ENCODE measurements around the gene TRUB1. TPM values are rescaled to one million over a fixed set of nuclear protein-coding genes. Genes with fewer than 3 reads are reported as not detected.
A peak's percentile ranks its signal among the peaks of the same experiment; 100 is the strongest.

The TRUB1 gene
- total and polyA plus RNA-seq, 2 experiments from 2014 or later = 17.4 to 19.6 TPM

DNA sequence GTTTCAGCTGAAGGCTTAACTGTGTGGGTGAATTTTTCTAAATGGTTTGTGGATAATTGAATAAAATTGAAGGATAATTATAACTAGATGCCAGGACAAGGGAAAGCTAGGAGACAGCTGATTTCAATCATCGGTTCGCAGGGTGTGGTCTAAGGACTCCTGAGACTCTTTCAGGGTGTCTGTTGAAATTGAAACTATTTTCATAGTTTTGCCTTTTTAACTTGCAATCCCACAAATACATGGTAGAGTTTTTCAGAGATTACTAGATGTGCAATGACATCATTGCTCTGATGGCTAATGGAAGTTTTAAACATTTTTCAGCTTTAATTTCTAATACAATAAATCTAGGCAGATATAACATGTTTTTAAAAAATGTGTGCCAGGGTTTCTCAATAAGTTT lies 18.5 kb downstream of the TRUB1 start:
- no peak overlapping the region for H3K4me2 ChIP-seq (ENCODE audit: unreplicated experiment)
- H4K20me1 ChIP-seq (ENCODE audit: insufficient read depth) = peaks cover 6% of the 10 kb centered on the region; the same call in 1 of the 2 replicates
- DNase-seq = peak; percentile 22
- TF ChIP-seq EZH2phosphoT487 (IDR thresholded peaks at IDR 0.05; ENCODE audit: insufficient read depth, low read depth) (no peak), EZH2 (IDR thresholded peaks at IDR 0.05; ENCODE audit: insufficient read depth, poor library complexity, severe bottlenecking) (no peak)
- no peaks in the 10 kb centered on the region for H3F3A ChIP-seq (ENCODE audit: insufficient read depth)
- no peak overlapping the region for H3K9ac ChIP-seq
- in situ Hi-C loops (cut with MboI) = no loop called here
- no peak overlapping the region for H2AFZ ChIP-seq
- no peak overlapping the region for H3K27ac ChIP-seq
- peaks cover 15% of the 10 kb centered on the region for H3K36me3 ChIP-seq (ENCODE audit: low read depth)
- 18 to 22% methylated on average over 2 of the region's 2 CpGs for WGBS, 2 experiments (ENCODE audit: low coverage in 1 of 2, low lambda C conversion rate in 2 of 2, missing lambda C conversion rate in 2 of 2)
- no peaks in the 10 kb centered on the region for H3K9me3 ChIP-seq (ENCODE audit: low read depth)
- H3K79me2 ChIP-seq (ENCODE audit: insufficient read depth) = peaks cover 24% of the 10 kb centered on the region; the same call in 1 of the 2 replicates
- peaks cover 5% of the 10 kb centered on the region; the same call in 1 of the 2 replicates for H3K4me1 ChIP-seq (ENCODE audit: insufficient read depth)
- no peaks in the 10 kb centered on the region for H3K27me3 ChIP-seq (replicated peaks; ENCODE audit: insufficient read depth)
- H3K4me3 ChIP-seq = no peak overlapping the region
- H3K9me2 ChIP-seq (ENCODE audit: insufficient read depth) = no peaks in the 10 kb centered on the region

DNA sequence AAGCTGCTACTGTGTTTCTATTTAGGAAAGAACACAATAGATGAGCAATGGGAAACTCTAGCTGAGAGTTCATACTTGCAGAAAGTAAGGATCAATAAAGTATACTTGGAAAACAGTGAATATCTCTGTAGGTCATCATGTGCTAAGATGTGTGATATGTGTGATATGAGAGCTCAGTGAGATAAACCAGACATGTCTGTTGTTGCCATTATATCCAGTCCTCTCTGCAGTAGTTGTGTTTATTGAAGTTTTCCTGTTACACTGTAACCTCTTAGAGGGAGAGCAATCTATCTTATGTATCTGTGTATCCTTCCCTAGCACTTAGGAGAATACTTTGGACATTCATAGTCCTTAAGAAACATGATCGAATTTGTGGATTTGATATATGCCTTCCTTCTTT lies 19.1 kb downstream of the TRUB1 start:
- Histone ChIP-seq H3K27ac (no peak overlapping the region), H2AFZ (no peak overlapping the region), H3K4me1 (ENCODE audit: insufficient read depth) (peaks cover 5% of the 10 kb centered on the region; the same call in 1 of the 2 replicates), H3K9me2 (ENCODE audit: insufficient read depth) (no peaks in the 10 kb centered on the region), H3K36me3 (ENCODE audit: low read depth) (peaks cover 15% of the 10 kb centered on the region), H3K79me2 (ENCODE audit: insufficient read depth) (peaks cover 23% of the 10 kb centered on the region; the same call in 1 of the 2 replicates), H3K4me2 (ENCODE audit: unreplicated experiment) (no peak overlapping the region), H4K20me1 (ENCODE audit: insufficient read depth) (peaks cover 6% of the 10 kb centered on the region; the same call in 1 of the 2 replicates), H3K9me3 (ENCODE audit: low read depth) (no peaks in the 10 kb centered on the region), H3K27me3 (replicated peaks; ENCODE audit: insufficient read depth) (no peaks in the 10 kb centered on the region), H3K9ac (no peak overlapping the region), H3K4me3 (no peak overlapping the region), H3F3A (ENCODE audit: insufficient read depth) (no peaks in the 10 kb centered on the region)
- in situ Hi-C loops (cut with MboI) = no loop called here
- no peak for DNase-seq
- TF ChIP-seq EZH2phosphoT487 (IDR thresholded peaks at IDR 0.05; ENCODE audit: insufficient read depth, low read depth) (no peak), EZH2 (IDR thresholded peaks at IDR 0.05; ENCODE audit: insufficient read depth, poor library complexity, severe bottlenecking) (no peak)
- WGBS, 2 experiments (ENCODE audit: low coverage in 1 of 2, low lambda C conversion rate in 2 of 2, missing lambda C conversion rate in 2 of 2) = 88 to 100% methylated on average over 1 of the region's 1 CpG

DNA sequence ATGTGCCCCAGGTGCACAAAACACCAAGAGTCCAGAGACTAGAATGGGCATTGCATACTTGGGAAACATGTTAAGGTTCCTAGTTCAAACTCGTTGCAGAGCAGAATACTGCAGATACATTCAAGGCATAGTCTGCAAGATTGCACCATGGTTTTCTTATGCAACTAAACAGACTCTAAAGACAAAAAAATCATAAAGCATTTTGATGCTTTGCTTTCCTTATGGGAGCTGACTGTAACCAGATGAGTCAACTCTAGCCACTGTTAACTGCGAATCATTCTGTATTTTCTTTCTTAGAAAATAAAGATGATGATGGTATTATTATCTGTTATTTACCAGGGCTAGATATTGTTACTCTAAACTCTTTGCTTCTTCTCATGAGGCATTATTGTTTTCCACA lies 19.7 kb downstream of the TRUB1 start:
- H3K4me3 ChIP-seq = no peak overlapping the region
- no peaks in the 10 kb centered on the region for H3K9me2 ChIP-seq (ENCODE audit: insufficient read depth)
- peaks cover 5% of the 10 kb centered on the region; the same call in 1 of the 2 replicates for H3K4me1 ChIP-seq (ENCODE audit: insufficient read depth)
- in situ Hi-C loops (cut with MboI) = no loop called here
- 86 to 91% methylated on average over 2 of the region's 2 CpGs for WGBS, 2 experiments (ENCODE audit: low coverage in 1 of 2, low lambda C conversion rate in 2 of 2, missing lambda C conversion rate in 2 of 2)
- H2AFZ ChIP-seq = no peak overlapping the region
- H3F3A ChIP-seq (ENCODE audit: insufficient read depth) = no peaks in the 10 kb centered on the region
- H3K79me2 ChIP-seq (ENCODE audit: insufficient read depth) = peaks cover 19% of the 10 kb centered on the region; the same call in 1 of the 2 replicates
- TF ChIP-seq EZH2phosphoT487 (IDR thresholded peaks at IDR 0.05; ENCODE audit: insufficient read depth, low read depth) (no peak), EZH2 (IDR thresholded peaks at IDR 0.05; ENCODE audit: insufficient read depth, poor library complexity, severe bottlenecking) (no peak)
- peak; percentile 54 for DNase-seq
- no peak overlapping the region for H3K27ac ChIP-seq
- no peaks in the 10 kb centered on the region for H3K27me3 ChIP-seq (replicated peaks; ENCODE audit: insufficient read depth)
- peaks cover 6% of the 10 kb centered on the region; the same call in 1 of the 2 replicates for H4K20me1 ChIP-seq (ENCODE audit: insufficient read depth)
- H3K9me3 ChIP-seq (ENCODE audit: low read depth) = no peaks in the 10 kb centered on the region
- peaks cover 15% of the 10 kb centered on the region for H3K36me3 ChIP-seq (ENCODE audit: low read depth)
- H3K9ac ChIP-seq = no peak overlapping the region
- no peak overlapping the region for H3K4me2 ChIP-seq (ENCODE audit: unreplicated experiment)

- 75 to 79% methylated on average over 2 of the region's 2 CpGs for WGBS, 2 experiments (ENCODE audit: low coverage in 1 of 2, low lambda C conversion rate in 2 of 2, missing lambda C conversion rate in 2 of 2)
- in situ Hi-C loops (cut with MboI) = no loop called here
- H4K20me1 ChIP-seq (ENCODE audit: insufficient read depth) = peaks cover 1% of the 10 kb centered on the region; the same call in 1 of the 2 replicates
- no peak for DNase-seq
- peaks cover 35% of the 10 kb centered on the region; the same call in 1 of the 2 replicates for H3K79me2 ChIP-seq (ENCODE audit: insufficient read depth)
- no peak overlapping the region for H3K4me3 ChIP-seq
- peaks cover 2% of the 10 kb centered on the region; the same call in 1 of the 2 replicates for H3K4me1 ChIP-seq (ENCODE audit: insufficient read depth)
- H3K4me2 ChIP-seq (ENCODE audit: unreplicated experiment) = no peak overlapping the region
- no peaks in the 10 kb centered on the region for H3K9me3 ChIP-seq (ENCODE audit: low read depth)
- H3K27ac ChIP-seq = no peak overlapping the region
- H3K9ac ChIP-seq = no peak overlapping the region
- H3K9me2 ChIP-seq (ENCODE audit: insufficient read depth) = no peaks in the 10 kb centered on the region
- peaks cover 15% of the 10 kb centered on the region for H3K36me3 ChIP-seq (ENCODE audit: low read depth)
- TF ChIP-seq EZH2phosphoT487 (IDR thresholded peaks at IDR 0.05; ENCODE audit: insufficient read depth, low read depth) (no peak), EZH2 (IDR thresholded peaks at IDR 0.05; ENCODE audit: insufficient read depth, poor library complexity, severe bottlenecking) (no peak)
- no peak overlapping the region for H2AFZ ChIP-seq
- H3K27me3 ChIP-seq (replicated peaks; ENCODE audit: insufficient read depth) = no peaks in the 10 kb centered on the region
- H3F3A ChIP-seq (ENCODE audit: insufficient read depth) = no peaks in the 10 kb centered on the region
Observed at GRCh38 chr10:114962441-114962840, 24.4 kb downstream of the TRUB1 start.
